ENCODE data around the gene CYGB. TPM values are rescaled to one million over a fixed set of nuclear protein-coding genes. Genes with fewer than 3 reads are reported as not detected.

The CYGB gene
- polyA plus RNA-seq, 1 donor (not counting 4 experiments of a cell fraction or from before 2014, with no cell fraction given): 10.3 TPM

GRCh38 chr17:76556765-76557367, 19.4 kb upstream of the CYGB start:
- Histone ChIP-seq H3K9me1 (ENCODE audit: control insufficient read depth, extremely low read depth, insufficient read depth, low read length) (peaks cover 2% of the 10 kb centered on the region), H3K4me3 (ENCODE audit: control insufficient read depth in 2 of 3, extremely low read depth in 1 of 3, insufficient read depth in 2 of 3, low read depth in 1 of 3, low read length in 3 of 3) (peak overlapping the region; percentile 97 to 100 (median 99)), H2AFZ (ENCODE audit: control insufficient read depth, low read length) (peak overlapping the region; percentile 76), H3K9ac (ENCODE audit: control insufficient read depth, extremely low read depth, insufficient read depth, low read length) (peak overlapping the region; percentile 100), H3K4me2 (ENCODE audit: control insufficient read depth, extremely low read depth, insufficient read depth, low read depth, low read length) (peak overlapping the region; percentile 94), H3K79me2 (ENCODE audit: control insufficient read depth, insufficient read depth, low read length) (peaks cover 52% of the 10 kb centered on the region), H3K36me3 (ENCODE audit: control insufficient read depth in 2 of 2, extremely low read depth in 1 of 2, insufficient read depth in 2 of 2, low read length in 2 of 2) (peaks cover 4 to 25% of the 10 kb centered on the region in 2 experiments), H4K20me1 (ENCODE audit: control insufficient read depth, extremely low read depth, insufficient read depth, low read length) (peaks cover 18% of the 10 kb centered on the region), H3K27me3 (ENCODE audit: control insufficient read depth, extremely low read depth, insufficient read depth, low read length) (no peaks in the 10 kb centered on the region), H3K27ac (ENCODE audit: control insufficient read depth, insufficient read depth, low read length) (peak overlapping the region; percentile 100), H3K9me3 (ENCODE audit: control insufficient read depth, low read depth, low read length) (no peaks in the 10 kb centered on the region), H3K4me1 (ENCODE audit: control insufficient read depth, extremely low read depth, insufficient read depth, low read length) (peaks cover 43% of the 10 kb centered on the region)
- no peak for DNase-seq (ENCODE audit: low read depth, low spot score)
- dilution Hi-C loops (cut with MboI; ENCODE audit: extremely low pct_ligation_motif_present, low sequenced_read_pairs): no loop called here
- TF ChIP-seq, protein P1, sequence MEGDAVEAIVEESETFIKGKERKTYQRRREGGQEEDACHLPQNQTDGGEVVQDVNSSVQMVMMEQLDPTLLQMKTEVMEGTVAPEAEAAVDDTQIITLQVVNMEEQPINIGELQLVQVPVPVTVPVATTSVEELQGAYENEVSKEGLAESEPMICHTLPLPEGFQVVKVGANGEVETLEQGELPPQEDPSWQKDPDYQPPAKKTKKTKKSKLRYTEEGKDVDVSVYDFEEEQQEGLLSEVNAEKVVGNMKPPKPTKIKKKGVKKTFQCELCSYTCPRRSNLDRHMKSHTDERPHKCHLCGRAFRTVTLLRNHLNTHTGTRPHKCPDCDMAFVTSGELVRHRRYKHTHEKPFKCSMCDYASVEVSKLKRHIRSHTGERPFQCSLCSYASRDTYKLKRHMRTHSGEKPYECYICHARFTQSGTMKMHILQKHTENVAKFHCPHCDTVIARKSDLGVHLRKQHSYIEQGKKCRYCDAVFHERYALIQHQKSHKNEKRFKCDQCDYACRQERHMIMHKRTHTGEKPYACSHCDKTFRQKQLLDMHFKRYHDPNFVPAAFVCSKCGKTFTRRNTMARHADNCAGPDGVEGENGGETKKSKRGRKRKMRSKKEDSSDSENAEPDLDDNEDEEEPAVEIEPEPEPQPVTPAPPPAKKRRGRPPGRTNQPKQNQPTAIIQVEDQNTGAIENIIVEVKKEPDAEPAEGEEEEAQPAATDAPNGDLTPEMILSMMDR (optimal IDR thresholded peaks at IDR 0.05 in 1 of 3, IDR thresholded peaks at IDR 0.05 in 1 of 3, conservative IDR thresholded peaks at IDR 0.05 in 1 of 3; ENCODE audit: extremely low read depth in 1 of 3, insufficient read depth in 2 of 3, low read length in 3 of 3): no peak
- TF ChIP-seq EZH2 (IDR thresholded peaks at IDR 0.05; ENCODE audit: low read length): no peak
- FAIRE-seq: no peak

DNA sequence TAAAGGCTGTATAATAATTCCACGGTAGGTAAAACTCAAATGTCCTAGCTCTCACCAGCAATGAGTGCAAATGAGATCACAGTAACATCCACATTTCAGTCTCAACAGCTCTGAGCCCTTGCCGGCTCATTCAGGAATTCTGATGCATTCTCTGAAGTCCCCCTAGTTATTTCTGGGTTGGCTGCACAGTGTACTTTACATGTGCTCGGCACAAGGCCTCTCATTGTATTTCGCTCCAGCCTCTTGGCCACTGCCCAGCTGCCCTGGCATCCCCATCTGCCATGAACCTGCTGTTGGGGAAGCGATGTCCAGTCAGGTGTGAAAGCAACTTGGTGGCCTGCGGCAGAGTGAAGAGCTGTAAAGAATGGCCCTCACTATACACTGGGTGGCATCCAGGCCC, 16.6 kb upstream of the CYGB start:
- H3K27me3 ChIP-seq (ENCODE audit: control insufficient read depth, extremely low read depth, insufficient read depth, low read length): no peaks in the 10 kb centered on the region
- H3K4me2 ChIP-seq (ENCODE audit: control insufficient read depth, extremely low read depth, insufficient read depth, low read depth, low read length): no peak overlapping the region
- H4K20me1 ChIP-seq (ENCODE audit: control insufficient read depth, extremely low read depth, insufficient read depth, low read length): no peaks in the 10 kb centered on the region
- peaks cover 28% of the 10 kb centered on the region for H3K79me2 ChIP-seq (ENCODE audit: control insufficient read depth, insufficient read depth, low read length)
- no peak overlapping the region for H2AFZ ChIP-seq (ENCODE audit: control insufficient read depth, low read length)
- TF ChIP-seq, protein P1 (optimal IDR thresholded peaks at IDR 0.05 in 1 of 3, IDR thresholded peaks at IDR 0.05 in 1 of 3, conservative IDR thresholded peaks at IDR 0.05 in 1 of 3; ENCODE audit: extremely low read depth in 1 of 3, insufficient read depth in 2 of 3, low read length in 3 of 3): no peak
- no peak for TF ChIP-seq EZH2 (IDR thresholded peaks at IDR 0.05; ENCODE audit: low read length)
- peaks cover 0 to 4% of the 10 kb centered on the region in 2 experiments for H3K36me3 ChIP-seq (ENCODE audit: control insufficient read depth in 2 of 2, extremely low read depth in 1 of 2, insufficient read depth in 2 of 2, low read length in 2 of 2)
- dilution Hi-C loops (cut with MboI; ENCODE audit: extremely low pct_ligation_motif_present, low sequenced_read_pairs): no loop called here
- no peaks in the 10 kb centered on the region for H3K9me3 ChIP-seq (ENCODE audit: control insufficient read depth, low read depth, low read length)
- H3K9ac ChIP-seq (ENCODE audit: control insufficient read depth, extremely low read depth, insufficient read depth, low read length): no peak overlapping the region
- DNase-seq (ENCODE audit: low read depth, low spot score) (no peak), FAIRE-seq (no peak)
- no peaks in the 10 kb centered on the region for H3K9me1 ChIP-seq (ENCODE audit: control insufficient read depth, extremely low read depth, insufficient read depth, low read length)
- no peak overlapping the region for H3K4me3 ChIP-seq (ENCODE audit: control insufficient read depth in 2 of 3, extremely low read depth in 1 of 3, insufficient read depth in 2 of 3, low read depth in 1 of 3, low read length in 3 of 3)
- H3K27ac ChIP-seq (ENCODE audit: control insufficient read depth, insufficient read depth, low read length): no peak overlapping the region
- peaks cover 33% of the 10 kb centered on the region for H3K4me1 ChIP-seq (ENCODE audit: control insufficient read depth, extremely low read depth, insufficient read depth, low read length)
